GM12801 (cell line): Measurements from ENCODE around the gene CCDC28A.

Experiments
- TF ChIP-seq, protein P1 (sequence below): IDR thresholded peaks from one replicate; pipeline ENCODE4 v1.5.1; 2011; ENCODE audit warnings: control low read depth; ENCODE audit not compliant: insufficient read length; ENCODE audit errors: extremely low read depth

Gene CCDC28A

GRCh38 chr6:138796771-138797170, 23.2 kb downstream of the CCDC28A start:
- TF ChIP-seq, protein P1, sequence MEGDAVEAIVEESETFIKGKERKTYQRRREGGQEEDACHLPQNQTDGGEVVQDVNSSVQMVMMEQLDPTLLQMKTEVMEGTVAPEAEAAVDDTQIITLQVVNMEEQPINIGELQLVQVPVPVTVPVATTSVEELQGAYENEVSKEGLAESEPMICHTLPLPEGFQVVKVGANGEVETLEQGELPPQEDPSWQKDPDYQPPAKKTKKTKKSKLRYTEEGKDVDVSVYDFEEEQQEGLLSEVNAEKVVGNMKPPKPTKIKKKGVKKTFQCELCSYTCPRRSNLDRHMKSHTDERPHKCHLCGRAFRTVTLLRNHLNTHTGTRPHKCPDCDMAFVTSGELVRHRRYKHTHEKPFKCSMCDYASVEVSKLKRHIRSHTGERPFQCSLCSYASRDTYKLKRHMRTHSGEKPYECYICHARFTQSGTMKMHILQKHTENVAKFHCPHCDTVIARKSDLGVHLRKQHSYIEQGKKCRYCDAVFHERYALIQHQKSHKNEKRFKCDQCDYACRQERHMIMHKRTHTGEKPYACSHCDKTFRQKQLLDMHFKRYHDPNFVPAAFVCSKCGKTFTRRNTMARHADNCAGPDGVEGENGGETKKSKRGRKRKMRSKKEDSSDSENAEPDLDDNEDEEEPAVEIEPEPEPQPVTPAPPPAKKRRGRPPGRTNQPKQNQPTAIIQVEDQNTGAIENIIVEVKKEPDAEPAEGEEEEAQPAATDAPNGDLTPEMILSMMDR: no peak

DNA sequence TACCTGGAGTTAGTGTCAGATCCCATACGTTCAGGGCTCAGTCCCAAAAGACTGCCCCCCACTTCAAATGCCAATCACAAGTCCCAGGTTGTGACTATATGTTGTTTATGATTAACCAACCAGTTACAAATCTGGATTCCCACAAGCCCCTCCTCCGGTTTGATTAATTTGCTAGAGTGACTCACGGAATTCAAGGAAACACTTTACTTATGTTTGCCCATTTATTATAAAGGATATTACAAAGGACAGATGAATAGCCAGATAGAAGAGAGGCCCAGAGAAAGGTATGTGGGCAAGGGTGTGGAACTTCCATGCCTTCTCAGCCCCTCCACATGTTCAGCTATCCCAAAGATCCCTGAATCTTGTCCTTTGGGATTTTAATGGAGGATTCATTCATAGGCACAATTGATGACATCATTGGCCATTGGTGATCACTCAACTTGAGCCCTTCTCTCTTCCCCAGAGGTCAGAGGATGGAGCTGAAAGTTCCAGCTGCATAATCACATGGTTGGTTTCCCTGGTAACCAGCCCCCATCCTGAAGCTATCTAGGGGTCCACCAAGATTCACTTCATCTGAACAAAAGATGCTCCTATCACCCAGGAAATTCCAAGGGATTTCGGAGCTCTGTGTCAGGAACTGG, 24.4 kb downstream of the CCDC28A start:
- TF ChIP-seq, protein P1: no peak

DNA sequence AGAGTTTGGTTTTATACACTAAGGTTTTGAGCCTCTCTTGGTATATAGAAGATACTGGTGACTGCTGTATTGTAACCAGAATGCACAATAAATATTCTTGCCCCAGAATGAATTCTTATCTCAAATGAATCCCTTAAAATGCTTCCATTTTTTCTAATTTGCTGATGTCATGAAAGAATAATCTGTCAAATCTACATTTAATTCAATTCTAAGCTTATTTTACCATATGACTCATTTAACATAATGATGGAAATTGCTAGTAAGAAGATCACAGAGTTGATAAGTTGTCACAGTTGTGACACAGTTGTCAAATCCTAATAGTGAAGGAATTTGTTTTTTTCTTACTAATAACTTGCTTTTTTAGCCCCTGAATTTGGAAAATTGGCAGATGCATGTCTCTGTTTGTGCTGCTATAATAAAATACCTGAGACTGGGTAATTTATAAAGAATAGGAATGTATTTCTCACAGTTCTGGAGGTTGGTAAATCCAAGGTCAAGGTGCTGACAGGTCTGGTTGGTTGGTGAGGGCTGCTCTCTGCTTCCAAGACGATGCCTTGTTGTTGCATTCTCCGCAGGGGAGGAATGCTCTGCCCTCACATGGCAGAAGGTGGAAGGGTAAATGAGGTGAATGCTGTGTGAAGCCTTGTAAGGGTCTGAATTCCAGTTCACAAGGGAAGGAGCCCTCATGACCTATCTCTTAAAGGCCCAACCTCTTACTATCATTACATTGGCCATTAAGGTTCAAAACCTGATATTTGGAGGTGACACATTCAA, 27.0 kb downstream of the CCDC28A start:
- TF ChIP-seq, protein P1: no peak

DNA sequence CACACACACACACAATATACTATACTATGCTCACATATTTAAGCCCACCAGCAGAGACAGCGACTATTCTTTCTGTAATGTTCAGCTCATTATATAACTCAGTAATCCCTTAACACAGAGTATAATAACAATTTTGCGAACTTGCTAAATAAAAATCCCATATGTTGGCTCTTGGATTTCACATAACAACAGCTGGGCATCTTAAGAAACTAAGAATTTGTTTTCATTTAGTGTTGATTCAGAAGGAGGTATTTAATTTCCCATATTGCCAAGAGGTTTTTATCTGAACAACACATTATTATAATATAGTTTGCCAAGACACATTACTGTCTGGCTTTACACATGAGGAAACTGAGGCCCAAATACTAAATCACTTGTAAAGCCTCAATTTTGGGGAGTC, 29.8 kb downstream of the CCDC28A start:
- TF ChIP-seq, protein P1: no peak

GRCh38 chr6:138803861-138804260, 30.3 kb downstream of the CCDC28A start:
- TF ChIP-seq, protein P1: no peak

- TF ChIP-seq, protein P1: no peak
Measured at GRCh38 chr6:138805016-138805765, 31.6 kb downstream of the CCDC28A start.

- TF ChIP-seq, protein P1: no peak
Measured at GRCh38 chr6:138806889-138807288, 33.3 kb downstream of the CCDC28A start.
